K562 (cell line): ENCODE data around the gene MICAL1.

Experiments
- POLR2AphosphoS5 ChIP-seq: IDR thresholded peaks from 2 replicates; pipeline ENCODE4 v1.6.1; 2011; ENCODE audit warnings: mild to moderate bottlenecking, low read depth, low read length, moderate library complexity; ENCODE audit not compliant: control insufficient read depth, insufficient read depth
- ZNF124 ChIP-seq: sonication (generic); formaldehyde crosslinking; IDR thresholded peaks from 2 replicates; pipeline ENCODE4 v1.8.1; 2022; ENCODE audit warnings: missing genetic modification reagents

DNA sequence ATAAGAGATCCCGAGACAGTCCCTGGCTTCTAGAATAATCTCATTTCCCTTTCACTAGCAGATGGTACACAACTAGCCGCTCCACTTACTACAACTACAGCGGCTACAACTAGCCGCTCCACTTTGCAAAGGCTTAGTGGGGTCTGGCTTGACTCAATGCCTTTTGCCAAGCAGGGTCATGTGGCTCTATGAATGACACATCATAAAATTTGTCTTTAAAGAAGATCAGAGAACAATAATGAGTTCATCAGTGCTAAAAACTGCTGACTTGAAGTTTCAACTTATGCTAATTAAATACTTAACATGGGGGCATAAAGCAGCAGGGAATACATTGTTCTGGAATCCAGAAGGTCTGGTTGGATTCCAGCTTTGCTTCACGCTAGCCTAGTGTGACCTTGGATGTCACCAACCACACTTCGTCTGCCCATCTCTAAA is 2.0 kb upstream of the MICAL1 start:
- no peak for TF ChIP-seq ZNF124
- TF ChIP-seq POLR2AphosphoS5: no peak
